ENCODE measurements around the gene RAB1A. TPM values are rescaled to one million over a fixed set of nuclear protein-coding genes. Genes with fewer than 3 reads are reported as not detected.

The RAB1A gene
- total and polyA plus RNA-seq, 2 experiments from 2014 or later: 94.8 to 172 TPM

GRCh38 chr2:65093211-65093610, 36.7 kb downstream of the RAB1A start (continued):
- TF ChIP-seq ZNF462 (CRISPR knock-in tag; IDR thresholded peaks at IDR 0.05) (no peak), ETS1 (IDR thresholded peaks at IDR 0.05) (no peak), STAT1 (IDR thresholded peaks at IDR 0.05; ENCODE audit: unreplicated experiment) (no peak), JUNB (IDR thresholded peaks at IDR 0.05; ENCODE audit: unreplicated experiment) (no peak), REST (IDR thresholded peaks at IDR 0.05; ENCODE audit: unreplicated experiment) (no peak), POLR2AphosphoS5 (IDR thresholded peaks at IDR 0.05; ENCODE audit: low read depth) (no peak)

Measured in GM23338 (cell line).